GM21423 (cell line): ENCODE data around the gene PKHD1.

ENCODE experiments used
- ATAC-seq: cut with Tn5 transposase; IDR thresholded peaks from one replicate; pipeline ENCODE4 v1.9.1; 2021; ENCODE audit warnings: mild to moderate bottlenecking, moderate library complexity; ENCODE audit not compliant: unreplicated experiment

PKHD1 gene

DNA sequence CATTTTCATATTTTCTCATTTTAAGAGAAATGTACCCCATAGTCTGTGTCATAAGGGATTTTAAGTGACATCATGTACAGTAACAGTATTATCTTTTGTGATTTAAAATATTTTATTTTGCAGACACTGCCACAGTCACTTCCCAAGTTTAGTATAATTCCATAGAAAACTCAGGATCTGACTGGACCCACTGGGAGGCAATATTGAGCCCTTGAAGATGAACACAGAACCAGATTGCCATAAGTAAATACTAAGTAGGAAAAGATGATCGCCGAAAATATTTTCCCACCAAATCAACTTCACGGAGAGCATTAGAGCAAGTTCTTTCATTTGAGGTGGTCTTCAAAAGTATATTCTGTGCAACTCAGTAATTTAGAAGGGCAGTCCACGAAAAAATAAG lies 17.6 kb upstream of the PKHD1 start:
- no peak for ATAC-seq

- no peak for ATAC-seq
Observed at GRCh38 chr6:52103623-52104022, 16.2 kb upstream of the PKHD1 start.

DNA sequence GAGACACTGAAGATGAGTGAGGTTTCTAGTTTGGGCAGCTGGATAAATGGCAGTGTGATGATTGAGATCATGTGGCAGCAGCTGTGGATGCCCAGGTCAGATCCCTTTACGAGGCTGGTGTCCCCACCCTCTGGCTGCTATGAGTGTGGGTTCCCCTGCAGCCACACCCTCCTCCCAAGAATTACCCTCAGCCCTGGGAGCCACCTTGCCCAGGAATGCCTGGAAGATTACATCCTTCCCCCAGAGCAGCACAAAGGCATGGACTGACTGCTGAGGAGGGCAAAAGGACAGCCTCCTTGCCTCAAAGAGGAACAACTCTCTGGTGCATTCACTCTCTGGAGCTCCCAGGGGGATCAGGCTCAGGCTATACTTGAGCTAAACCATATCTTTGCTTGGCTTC lies 15.0 kb upstream of the PKHD1 start:
- no peak for ATAC-seq

DNA sequence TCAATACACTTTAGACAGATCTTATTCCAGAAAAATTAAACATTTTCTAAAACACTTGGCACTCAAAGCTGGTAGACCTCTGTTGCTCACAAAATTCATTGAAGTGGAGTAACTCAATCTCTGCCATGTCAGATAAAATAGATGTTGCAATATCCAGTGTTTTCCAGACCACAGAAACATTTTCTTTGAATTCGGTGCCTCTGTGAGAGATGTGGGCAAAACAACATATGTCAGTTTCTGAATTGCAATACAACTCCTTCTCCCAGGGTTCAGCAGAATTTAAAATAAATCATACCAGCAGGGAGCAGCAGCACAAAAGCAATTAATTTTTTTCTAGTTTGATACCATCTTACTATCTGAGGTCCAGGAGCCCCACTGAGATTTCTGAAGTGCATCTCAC lies 11.3 kb upstream of the PKHD1 start:
- no peak for ATAC-seq

DNA sequence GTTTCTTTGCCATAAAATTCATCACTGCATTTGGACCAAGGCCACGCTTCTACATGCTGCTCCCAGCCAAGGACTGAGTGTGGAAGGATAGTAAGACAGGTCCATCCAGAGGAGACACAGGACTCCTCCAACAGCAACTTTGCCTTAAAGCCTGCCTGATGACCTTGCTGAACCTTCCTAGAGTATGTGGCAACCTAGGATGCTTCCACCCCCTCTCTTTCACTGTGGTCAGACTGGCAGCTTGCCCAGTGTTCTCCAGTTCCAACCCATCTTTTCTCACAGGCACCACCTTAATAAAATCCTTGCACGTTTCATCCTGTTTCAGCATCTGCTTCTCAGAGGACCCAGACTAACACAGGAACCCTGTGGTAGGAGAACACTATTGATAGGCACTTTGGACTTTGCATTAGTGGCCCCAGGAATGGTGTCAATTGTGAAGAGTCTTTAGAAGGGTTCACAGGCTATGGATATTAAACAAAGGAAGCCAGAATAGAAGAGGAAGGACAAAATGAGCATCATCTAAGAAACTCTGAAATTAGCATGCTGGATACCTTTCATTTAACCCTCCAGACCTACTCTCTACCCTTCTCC lies 2.4 kb upstream of the PKHD1 start:
- ATAC-seq = no peak

DNA sequence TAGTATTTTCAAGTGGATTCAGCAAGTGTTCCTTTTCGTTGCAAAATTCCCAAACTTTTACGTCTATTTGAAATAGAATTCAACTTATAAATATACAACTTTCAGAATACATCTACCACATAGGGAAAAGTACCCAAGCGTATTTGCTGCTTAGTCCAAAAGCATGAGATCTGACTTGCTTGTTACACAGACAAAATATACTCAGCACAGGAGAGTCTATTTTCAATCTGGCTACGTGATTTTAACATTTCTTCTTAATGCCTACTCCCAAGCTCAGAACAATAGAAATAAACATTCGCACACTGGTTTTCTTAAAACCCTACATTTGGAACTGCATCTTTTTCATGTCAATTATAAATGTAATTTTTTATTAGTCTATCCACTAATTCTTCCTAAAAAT lies 672 bp downstream of the PKHD1 start:
- ATAC-seq = no peak

DNA sequence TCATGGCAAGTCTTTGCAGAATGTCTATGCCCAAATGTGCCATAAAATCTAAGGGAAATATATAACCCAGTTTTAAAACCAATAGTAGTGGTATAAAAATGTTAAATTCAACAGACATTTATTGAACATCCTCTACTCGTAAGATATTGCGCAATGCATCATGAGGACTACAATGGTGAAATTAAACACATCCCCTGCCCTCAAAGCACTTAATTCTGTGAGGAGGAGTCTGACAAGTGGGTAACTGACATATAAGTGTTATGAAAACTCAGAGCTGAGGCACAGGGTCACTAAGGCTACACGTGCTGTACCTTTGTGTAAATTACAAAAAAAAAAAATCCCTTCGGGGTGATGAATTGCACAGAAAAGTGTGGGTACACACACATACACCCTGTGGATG lies 6.2 kb downstream of the PKHD1 start:
- no peak for ATAC-seq

GRCh38 chr6:52077961-52078625 lies 9.3 kb downstream of the PKHD1 start:
- ATAC-seq = no peak

GRCh38 chr6:52077180-52077884 lies 10.1 kb downstream of the PKHD1 start:
- ATAC-seq = no peak

- no peak for ATAC-seq
Observed at GRCh38 chr6:52076791-52077179, 10.6 kb downstream of the PKHD1 start.

- ATAC-seq = no peak
Observed at GRCh38 chr6:52074716-52075115, 12.7 kb downstream of the PKHD1 start.

- ATAC-seq = no peak
Observed at GRCh38 chr6:52074155-52074554, 13.3 kb downstream of the PKHD1 start.

DNA sequence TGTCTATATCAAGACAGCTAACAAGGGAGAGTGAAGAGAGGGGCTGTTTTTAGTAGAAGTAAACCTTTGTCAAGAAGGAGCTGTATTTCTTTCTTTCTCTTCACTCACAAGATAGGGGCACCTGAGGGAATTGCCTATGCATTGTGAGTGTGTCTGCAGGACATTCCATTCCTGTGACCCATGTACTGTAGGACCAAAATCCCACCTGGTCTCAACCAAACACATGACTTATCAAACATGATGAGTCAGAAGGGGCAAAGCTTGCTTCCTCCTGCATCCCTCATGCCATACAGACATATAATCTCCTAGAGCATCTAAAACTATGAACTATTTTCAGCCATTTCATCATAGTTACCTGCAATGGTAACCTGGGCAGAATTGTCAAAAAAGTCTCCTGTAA lies 21.8 kb downstream of the PKHD1 start:
- no peak for ATAC-seq

DNA sequence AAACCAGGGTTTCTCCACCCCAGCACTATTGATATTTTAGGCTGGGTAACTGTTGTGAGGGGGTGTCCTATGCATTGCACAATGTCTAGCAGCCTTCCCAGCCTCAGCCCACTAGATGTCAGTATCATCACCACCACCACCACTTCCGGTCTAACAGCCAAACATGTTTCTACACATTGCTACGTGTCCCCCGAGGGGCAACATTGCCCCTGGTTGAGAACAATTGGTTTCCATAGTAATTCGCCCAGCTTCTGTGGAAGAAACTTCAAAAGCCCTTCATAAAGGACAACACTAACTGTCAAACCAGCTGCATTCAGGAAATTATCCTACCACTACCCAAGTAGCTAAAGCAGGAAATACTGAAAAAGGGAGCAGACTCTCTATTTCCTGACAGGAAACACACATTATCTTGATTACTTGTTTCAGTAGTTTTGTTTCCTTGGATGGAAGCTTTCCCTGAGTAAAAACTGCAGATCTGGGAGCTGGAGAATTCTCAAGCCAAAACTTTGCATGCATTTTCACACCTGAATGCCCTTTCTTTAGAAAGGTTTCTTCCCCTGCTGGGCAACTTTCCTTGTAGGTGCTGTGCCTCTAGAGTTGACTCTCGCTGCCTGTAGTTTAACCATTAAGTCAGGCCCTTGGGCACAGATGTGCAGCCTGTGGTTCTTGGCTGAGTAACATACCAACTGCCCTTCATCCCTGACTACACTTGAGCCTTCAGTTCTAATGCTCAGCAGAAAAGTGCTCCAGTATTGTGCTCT lies 23.6 kb downstream of the PKHD1 start:
- ATAC-seq = peak; percentile 98

- no peak for ATAC-seq
Observed at GRCh38 chr6:52061481-52061880, 25.9 kb downstream of the PKHD1 start.

DNA sequence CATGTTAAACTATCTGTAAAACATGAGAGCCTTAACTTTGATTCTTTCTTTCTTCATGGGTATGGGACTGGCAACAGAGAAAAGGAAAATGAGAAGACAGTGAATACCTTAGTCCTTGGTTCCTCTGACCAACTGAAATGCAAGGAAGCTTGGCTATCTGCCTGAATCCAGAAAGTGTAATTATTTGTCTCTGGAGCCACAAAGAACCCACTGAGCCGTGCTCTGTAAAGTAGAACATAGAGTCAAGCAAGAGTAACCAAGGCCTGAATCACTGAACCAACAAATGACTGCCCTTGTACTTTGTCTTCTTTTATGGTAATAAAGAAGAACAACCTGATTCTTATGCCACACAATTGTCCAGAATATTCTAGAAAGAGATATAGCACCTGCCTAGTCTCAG lies 27.6 kb downstream of the PKHD1 start:
- ATAC-seq = no peak

- no peak for ATAC-seq
Observed at GRCh38 chr6:52055451-52055850, 32.0 kb downstream of the PKHD1 start.

GRCh38 chr6:52053038-52053695 lies 34.2 kb downstream of the PKHD1 start:
- no peak for ATAC-seq

DNA sequence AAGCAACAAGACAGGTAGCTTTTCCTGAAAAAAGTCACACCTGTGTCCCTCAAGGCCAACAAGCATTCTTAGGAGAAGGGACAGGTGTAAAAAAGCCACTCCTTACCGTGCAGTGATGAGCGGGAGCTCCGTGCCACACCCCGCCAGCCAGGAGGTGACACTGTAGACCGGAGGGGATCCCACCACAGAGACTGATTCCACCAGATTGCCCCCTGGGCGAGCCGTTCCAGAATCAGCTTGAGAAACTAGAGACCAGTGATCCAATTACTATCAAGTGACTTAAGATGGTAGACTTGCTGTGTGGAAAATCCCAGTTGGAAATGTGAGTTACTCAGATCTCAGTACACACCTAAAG lies 37.4 kb downstream of the PKHD1 start:
- no peak for ATAC-seq

DNA sequence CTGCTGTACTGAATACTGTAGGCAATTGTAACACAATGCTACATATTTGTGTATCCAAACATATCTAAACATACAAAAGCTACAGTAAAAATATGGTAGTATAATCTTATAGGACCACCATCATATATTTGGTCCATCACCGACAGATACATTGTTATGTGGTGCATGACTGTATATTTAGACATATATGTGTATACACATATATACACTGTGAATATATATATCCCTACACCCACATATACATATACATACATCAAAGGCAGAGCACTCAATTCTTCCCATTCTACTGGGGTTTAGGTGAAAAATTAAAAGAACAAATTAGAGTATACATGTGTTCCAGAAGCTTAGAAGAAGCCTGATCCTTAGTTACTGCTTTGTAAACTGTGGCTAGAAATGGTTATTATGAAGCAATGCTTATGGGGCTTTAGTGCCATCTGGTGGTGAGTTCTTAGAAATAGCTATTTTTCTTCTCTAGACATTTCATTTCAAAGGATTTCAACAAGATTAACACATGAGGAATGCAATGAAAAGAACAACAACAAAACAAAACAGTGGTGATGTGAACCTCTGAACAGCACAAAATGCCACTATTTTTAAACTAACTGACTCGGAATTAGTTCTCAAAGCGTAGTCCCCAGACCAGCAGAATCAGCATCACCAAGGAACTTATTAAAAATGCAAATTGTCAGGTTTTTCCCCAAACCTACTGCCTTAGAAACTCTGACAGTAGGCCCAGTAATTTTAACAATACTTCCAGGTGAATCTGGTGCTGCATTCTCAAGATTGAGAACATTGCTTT lies 38.0 kb downstream of the PKHD1 start:
- peak; percentile 51 for ATAC-seq
